Measurements from ENCODE around the gene ZNF436. TPM values are rescaled to one million over a fixed set of nuclear protein-coding genes. Genes with fewer than 3 reads are reported as not detected.

Gene ZNF436
- total RNA-seq, result 95.8 TPM

GRCh38 chr1:23369335-23370013, at the start of gene ZNF436:
Gene ZNF436 (minus strand): TSS chr1:23369836. CDS start chr1:23368005, 1,831 bp downstream.
- DNase-seq, result peak; percentile 67

GRCh38 chr1:23419180-23419579, 49.5 kb upstream of the ZNF436 start:
- DNase-seq, result no peak

DNA sequence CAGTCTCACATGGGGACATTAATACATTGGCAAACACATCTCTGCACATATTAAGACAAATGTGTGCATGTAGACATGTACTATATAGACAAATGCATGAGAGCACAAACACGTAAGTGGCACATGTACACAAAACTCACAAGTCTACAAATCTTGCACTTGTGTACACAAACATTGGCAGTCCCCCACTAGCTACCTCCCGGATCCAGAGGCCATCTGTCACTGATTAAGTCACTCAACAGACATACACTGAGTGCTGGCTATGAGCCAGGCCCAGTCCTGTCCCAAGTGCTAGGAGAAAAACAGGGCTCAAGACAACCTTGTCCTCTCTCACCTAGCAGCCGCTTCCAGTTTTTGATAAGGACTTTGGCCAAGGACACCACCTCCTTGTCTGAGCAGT, 47.9 kb upstream of the ZNF436 start:
- DNase-seq, result no peak

DNA sequence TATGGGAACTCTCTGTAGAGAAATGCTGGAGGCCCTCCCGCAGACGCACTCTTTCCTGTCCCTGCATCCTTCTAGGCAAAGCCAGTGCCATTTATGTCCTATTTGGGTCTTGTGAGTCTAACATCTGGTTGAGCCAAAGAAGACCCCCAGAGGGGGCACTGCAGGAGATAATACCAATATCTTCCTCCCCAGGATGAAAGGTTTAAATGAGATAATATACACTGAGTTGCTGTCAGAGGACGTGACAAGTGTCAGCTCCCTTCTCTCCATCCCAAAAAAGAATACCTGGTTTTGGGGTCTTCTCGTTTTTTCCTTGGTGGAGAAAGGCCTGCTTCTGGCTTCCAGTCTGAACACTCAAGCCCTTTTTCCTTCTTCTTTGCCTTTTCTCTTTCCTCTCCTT, 47.3 kb upstream of the ZNF436 start:
- DNase-seq, result no peak

- DNase-seq, result no peak
Measured at GRCh38 chr1:23408797-23409290, 39.2 kb upstream of the ZNF436 start.

DNA sequence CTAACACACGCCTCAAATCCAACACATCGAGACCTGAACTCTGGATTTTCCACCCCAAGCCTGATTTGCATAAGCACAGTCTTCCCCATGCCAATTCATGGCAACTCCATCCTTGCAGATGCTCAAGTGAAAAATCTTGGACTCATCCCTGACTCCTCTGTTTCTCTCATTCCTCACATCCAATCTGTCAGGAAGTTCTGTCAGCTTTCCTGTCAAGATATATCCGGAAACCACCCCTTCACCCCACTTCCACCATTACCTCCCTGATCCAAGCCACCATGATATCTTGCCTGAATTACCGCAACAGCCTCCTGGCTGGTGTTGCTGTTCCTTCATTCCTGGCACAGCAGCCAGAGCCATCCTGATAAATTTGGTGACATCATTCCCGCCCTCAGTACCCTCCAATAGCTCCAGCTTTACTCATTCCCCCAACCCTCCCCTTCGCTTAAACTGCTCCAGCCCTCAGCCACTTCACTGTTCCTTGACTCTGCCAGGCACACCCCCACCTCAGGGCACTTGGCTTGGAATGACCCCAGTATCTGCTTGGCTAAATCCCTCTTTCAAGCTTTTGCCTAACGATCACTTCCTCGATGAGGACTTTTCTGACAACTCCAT, 37.5 kb upstream of the ZNF436 start:
- no peak for DNase-seq

DNA sequence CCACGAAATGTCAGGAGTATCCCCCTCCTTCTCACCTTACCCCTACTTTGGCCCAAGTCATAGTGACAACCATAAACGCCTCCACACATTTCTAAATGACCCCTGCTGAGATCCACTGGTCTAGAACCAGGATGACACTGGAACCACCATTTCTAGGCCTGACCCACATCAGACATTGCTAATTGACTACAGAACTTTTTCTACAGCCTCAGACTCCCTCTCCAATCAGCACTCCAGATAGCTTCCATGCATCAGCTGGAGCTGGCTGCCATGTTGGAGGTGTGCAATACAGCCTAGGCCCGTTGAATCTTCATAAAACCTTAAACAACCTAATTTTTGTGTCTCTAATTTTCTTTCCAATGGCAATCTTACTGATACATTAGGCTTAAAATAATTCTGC, 36.3 kb upstream of the ZNF436 start:
- no peak for DNase-seq

DNA sequence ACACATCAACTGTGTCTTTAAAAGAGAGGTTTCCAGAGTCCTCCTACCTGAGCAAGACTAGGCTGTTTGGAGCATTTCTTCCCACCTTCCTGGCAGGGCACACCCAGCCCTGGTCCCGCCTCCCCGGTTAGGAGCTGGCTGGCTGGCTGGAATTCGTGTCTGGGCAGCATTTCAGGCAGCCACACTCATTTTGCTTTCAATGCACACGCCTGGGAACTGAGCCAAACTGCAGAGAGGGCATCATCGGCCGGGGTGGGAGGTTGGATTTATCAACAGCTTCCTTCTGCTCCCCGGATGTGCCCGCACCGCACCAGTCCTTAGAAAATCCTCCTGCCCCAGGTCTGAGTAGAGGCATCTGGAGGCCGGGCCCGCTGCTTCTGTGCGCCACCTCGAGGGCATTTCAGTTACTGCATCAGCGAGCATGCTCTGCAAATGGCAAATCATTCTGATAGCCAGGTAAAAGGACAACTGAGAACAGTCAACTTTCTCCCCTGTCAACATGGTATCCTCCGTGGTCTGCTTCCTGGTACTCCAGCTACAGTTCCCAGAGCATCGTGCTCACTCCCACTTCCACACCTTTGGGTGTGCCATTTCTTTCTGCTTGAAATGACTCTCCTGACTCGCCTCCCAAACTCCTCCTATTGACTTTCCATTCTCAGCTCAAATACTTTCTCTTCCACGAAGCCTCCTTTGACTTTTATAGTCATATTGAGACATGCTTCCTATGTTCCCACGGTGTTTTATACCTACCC, 34.3 kb upstream of the ZNF436 start:
- peak; percentile 83 for DNase-seq

DNA sequence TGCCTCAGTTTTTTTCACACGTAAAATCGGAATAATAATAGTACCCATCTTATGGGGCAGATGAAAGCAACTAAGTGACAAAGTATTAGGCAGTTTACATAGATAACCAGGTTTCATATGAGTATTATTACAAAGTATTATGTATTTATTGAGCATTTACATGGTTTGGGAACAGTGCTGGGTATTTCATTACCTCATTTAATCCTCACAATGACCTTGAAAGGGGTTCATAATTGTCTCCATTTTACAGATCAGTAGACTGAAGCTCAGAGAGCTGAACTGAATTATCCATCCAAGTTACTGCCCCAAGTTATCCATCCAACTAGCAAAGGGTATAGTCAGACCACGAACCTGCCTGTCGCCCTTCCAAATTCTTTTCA, 33.7 kb upstream of the ZNF436 start:
- DNase-seq, result no peak

- no peak for DNase-seq
Measured at GRCh38 chr1:23403038-23403336, 33.4 kb upstream of the ZNF436 start.

DNA sequence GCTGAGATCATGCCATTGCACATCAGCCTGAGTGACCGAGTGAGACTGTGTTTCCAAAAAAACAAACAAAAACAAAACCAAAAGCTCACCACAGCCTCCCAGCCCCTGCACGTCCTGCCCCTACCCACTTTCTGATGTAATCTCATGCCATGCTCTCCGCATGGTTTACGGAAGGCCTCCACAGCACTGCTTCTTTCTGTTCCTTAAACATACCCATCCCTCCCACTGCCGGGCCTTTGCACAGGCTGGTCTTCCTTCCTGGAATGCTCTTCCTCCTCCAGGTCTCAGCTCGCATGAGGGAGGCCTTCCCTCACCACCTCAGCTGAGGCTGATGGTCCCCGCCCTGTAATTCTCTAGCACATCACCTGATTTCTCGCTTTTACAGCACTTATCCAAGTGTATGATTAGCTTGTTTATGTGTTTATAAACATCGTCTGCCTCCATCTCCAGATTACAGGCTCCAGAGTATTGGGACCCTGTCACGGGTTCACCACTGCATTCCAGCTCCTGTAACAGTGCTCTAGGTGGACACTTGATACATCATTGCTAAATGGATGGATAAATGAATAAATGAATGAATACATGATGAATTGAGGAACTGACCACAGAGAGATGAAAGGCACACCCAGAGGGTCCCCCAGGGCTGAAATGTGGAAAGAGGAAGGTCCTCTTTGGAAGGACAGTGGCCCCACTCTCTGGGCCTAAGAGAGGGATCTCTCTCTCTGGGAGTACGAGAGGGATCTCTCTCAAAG, 32.8 kb upstream of the ZNF436 start:
- DNase-seq, result no peak

- no peak for DNase-seq
Measured at GRCh38 chr1:23401313-23401712, 31.7 kb upstream of the ZNF436 start.

GRCh38 chr1:23400324-23401114, 30.9 kb upstream of the ZNF436 start:
- DNase-seq, result no peak

- DNase-seq, result no peak
Measured at GRCh38 chr1:23399229-23399628, 29.6 kb upstream of the ZNF436 start.

DNA sequence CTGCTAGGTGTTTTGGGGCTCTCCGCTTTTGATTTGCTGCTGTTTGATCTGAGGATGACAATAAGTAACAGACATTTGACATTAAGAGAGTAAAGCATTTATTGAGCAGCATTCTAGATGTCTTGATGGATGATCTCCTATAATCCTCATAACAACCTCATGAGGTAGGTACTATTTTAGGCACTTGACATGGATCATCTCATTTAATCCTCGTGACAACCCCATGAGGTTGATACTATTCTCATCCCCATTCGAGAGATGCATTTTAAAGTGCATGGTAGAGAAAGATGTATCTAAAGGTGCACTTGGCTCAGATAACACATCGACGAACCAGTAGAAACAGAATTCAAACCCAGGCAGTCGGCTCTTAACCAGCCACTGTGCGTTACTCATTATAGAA, 28.3 kb upstream of the ZNF436 start:
- no peak for DNase-seq

- DNase-seq, result no peak
Measured at GRCh38 chr1:23396380-23396779, 26.7 kb upstream of the ZNF436 start.

GRCh38 chr1:23395849-23396248, 26.2 kb upstream of the ZNF436 start:
- no peak for DNase-seq

- DNase-seq, result no peak
Measured at GRCh38 chr1:23395154-23395724, 25.6 kb upstream of the ZNF436 start.

- peak; percentile 64 for DNase-seq
Measured at GRCh38 chr1:23394684-23395083, 25.0 kb upstream of the ZNF436 start.

- DNase-seq, result no peak
Measured at GRCh38 chr1:23394181-23394580, 24.5 kb upstream of the ZNF436 start.

GRCh38 chr1:23393706-23394105, 24.1 kb upstream of the ZNF436 start:
- DNase-seq, result no peak
